ENCODE measurements around the gene RPL22L1.
"Not testable (repeated sequence)": the region's sequence is repeated elsewhere in the genome, so short reads cannot be mapped to it uniquely, and the experiment has no call there.

RPL22L1 gene

DNA sequence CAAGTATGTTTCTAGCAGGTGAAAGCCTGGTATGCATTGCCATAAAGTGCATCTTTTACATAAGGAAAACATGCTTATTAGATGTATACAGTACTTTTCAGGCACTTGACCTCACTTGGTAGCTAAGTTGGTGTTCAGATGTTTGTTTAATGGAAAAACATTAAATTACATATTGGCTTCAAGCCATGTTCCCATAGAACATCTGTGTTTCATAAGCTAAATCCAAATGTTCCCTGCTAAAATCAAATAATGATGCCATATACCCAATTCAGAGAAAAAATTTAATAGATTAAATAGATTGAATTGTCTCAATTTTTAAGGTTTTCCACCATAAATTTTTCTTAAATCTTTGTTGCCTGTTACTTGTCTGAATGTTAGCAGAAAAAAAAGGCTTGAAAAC is 19.1 kb upstream of the RPL22L1 start:
- Histone ChIP-seq H3K9me3 (ENCODE audit: control insufficient read depth, insufficient read depth, low read depth, low read length) (no peaks in the 10 kb centered on the region), H3K27ac (ENCODE audit: extremely low read depth, low read depth, low read length) (no peak overlapping the region), H3K4me1 (ENCODE audit: control insufficient read depth, insufficient read depth, low read length) (no peaks in the 10 kb centered on the region), H3K4me3 (ENCODE audit: low read depth, low read length) (no peak overlapping the region), H3K36me3 (ENCODE audit: control insufficient read depth in 2 of 2, insufficient read depth in 1 of 2, low read length in 2 of 2) (peaks cover 0 to 5% of the 10 kb centered on the region in 2 experiments; a peak in 1 of 3 replicates)
- ChIA-PET CTCF (no interaction called here), POLR2A (no interaction called here)
- TF ChIP-seq, protein P1, sequence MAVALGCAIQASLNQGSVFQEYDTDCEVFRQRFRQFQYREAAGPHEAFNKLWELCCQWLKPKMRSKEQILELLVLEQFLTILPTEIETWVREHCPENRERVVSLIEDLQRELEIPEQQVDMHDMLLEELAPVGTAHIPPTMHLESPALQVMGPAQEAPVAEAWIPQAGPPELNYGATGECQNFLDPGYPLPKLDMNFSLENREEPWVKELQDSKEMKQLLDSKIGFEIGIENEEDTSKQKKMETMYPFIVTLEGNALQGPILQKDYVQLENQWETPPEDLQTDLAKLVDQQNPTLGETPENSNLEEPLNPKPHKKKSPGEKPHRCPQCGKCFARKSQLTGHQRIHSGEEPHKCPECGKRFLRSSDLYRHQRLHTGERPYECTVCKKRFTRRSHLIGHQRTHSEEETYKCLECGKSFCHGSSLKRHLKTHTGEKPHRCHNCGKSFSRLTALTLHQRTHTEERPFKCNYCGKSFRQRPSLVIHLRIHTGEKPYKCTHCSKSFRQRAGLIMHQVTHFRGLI (tag by site-specific recombination; IDR thresholded peaks at IDR 0.05): no peak
- no peak for TF ChIP-seq MYNN (tag by site-specific recombination; IDR thresholded peaks at IDR 0.05; ENCODE audit: borderline replicate concordance)
- no peak for TF ChIP-seq ZNF510 (tag by site-specific recombination; IDR thresholded peaks at IDR 0.05; ENCODE audit: insufficient replicate concordance)
- no peak for TF ChIP-seq ZNF394 (tag by site-specific recombination; IDR thresholded peaks at IDR 0.05; ENCODE audit: borderline replicate concordance)
- TF ChIP-seq ZNF704 (tag by site-specific recombination; IDR thresholded peaks at IDR 0.05): no peak
- TF ChIP-seq, protein P2, sequence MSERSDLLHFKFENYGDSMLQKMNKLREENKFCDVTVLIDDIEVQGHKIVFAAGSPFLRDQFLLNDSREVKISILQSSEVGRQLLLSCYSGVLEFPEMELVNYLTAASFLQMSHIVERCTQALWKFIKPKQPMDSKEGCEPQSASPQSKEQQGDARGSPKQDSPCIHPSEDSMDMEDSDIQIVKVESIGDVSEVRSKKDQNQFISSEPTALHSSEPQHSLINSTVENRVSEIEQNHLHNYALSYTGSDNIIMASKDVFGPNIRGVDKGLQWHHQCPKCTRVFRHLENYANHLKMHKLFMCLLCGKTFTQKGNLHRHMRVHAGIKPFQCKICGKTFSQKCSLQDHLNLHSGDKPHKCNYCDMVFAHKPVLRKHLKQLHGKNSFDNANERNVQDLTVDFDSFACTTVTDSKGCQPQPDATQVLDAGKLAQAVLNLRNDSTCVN (tag by site-specific recombination; optimal IDR thresholded peaks at IDR 0.05): no peak
- TF ChIP-seq ZNF558 (tag by site-specific recombination; IDR thresholded peaks at IDR 0.05): no peak
- no peak for TF ChIP-seq PRDM1 (tag by site-specific recombination; IDR thresholded peaks at IDR 0.05)

GRCh38 chr3:170884109-170884930 is 14.3 kb upstream of the RPL22L1 start:
- not testable (repeated sequence) for H3K4me3 ChIP-seq (ENCODE audit: low read depth, low read length); H3K27ac ChIP-seq (ENCODE audit: extremely low read depth, low read depth, low read length); H3K36me3 ChIP-seq (ENCODE audit: control insufficient read depth in 2 of 2, insufficient read depth in 1 of 2, low read length in 2 of 2); H3K4me1 ChIP-seq (ENCODE audit: control insufficient read depth, insufficient read depth, low read length); H3K9me3 ChIP-seq (ENCODE audit: control insufficient read depth, insufficient read depth, low read depth, low read length)
- CTCF ChIA-PET: interaction anchor here (0.6 kb wide), 1 partner anchor 1326 kb away, joined by 3 read pairs; no protein-coding TSS in a partner anchor
- POLR2A ChIA-PET: interaction anchor here (1.4 kb wide), 1 partner anchor 16 kb away, joined by 5 read pairs; no protein-coding TSS in a partner anchor

- peak; percentile 69 for TF ChIP-seq ZNF146 (tag by site-specific recombination; IDR thresholded peaks at IDR 0.05)
- H3K27ac ChIP-seq (ENCODE audit: extremely low read depth, low read depth, low read length); H3K36me3 ChIP-seq (ENCODE audit: control insufficient read depth in 2 of 2, insufficient read depth in 1 of 2, low read length in 2 of 2); CTCF ChIA-PET; POLR2A ChIA-PET; H3K4me3 ChIP-seq (ENCODE audit: low read depth, low read length); H3K9me3 ChIP-seq (ENCODE audit: control insufficient read depth, insufficient read depth, low read depth, low read length); H3K4me1 ChIP-seq (ENCODE audit: control insufficient read depth, insufficient read depth, low read length): not testable (repeated sequence)
Measured at GRCh38 chr3:170878688-170879087, 8.7 kb upstream of the RPL22L1 start.

- H3K27ac ChIP-seq (ENCODE audit: extremely low read depth, low read depth, low read length); POLR2A ChIA-PET; H3K9me3 ChIP-seq (ENCODE audit: control insufficient read depth, insufficient read depth, low read depth, low read length); H3K4me3 ChIP-seq (ENCODE audit: low read depth, low read length); H3K36me3 ChIP-seq (ENCODE audit: control insufficient read depth in 2 of 2, insufficient read depth in 1 of 2, low read length in 2 of 2); CTCF ChIA-PET; H3K4me1 ChIP-seq (ENCODE audit: control insufficient read depth, insufficient read depth, low read length): not testable (repeated sequence)
Measured at GRCh38 chr3:170877311-170877710, 7.3 kb upstream of the RPL22L1 start.

DNA sequence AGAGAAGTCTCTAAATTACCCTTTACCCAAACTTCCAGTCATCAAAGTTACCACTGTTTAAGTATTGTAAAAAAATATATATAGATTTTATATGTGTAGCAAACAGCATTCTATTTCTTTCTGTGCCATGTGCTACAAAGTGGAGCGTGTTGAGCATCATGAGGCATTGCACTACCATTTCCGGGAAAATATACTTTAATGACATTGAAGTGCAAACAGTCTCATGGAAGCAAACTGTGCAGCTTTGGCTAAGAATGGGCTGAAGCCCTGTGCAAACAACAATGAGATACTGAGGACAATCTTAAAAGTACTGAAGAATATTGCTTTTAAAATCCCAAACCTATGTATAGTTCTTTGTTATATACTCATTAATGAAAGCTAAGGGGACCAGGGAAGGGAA is 6.5 kb upstream of the RPL22L1 start:
- H3K4me1 ChIP-seq (ENCODE audit: control insufficient read depth, insufficient read depth, low read length): no peaks in the 10 kb centered on the region
- TF ChIP-seq ZBTB7A (tag by site-specific recombination; IDR thresholded peaks at IDR 0.05; ENCODE audit: low read depth) (no peak), ZNF302 (tag by site-specific recombination; IDR thresholded peaks at IDR 0.05; ENCODE audit: low read depth) (no peak), ZNF792 (tag by site-specific recombination; IDR thresholded peaks at IDR 0.05) (no peak), ZNF391 (tag by site-specific recombination; IDR thresholded peaks at IDR 0.05; ENCODE audit: borderline replicate concordance, low read depth) (no peak), ZNF76 (tag by site-specific recombination; IDR thresholded peaks at IDR 0.05; ENCODE audit: borderline replicate concordance, low read depth) (no peak), ZNF830 (tag by site-specific recombination; IDR thresholded peaks at IDR 0.05; ENCODE audit: low read depth) (no peak), SCRT2 (tag by site-specific recombination; IDR thresholded peaks at IDR 0.05) (no peak), ZNF837 (tag by site-specific recombination; IDR thresholded peaks at IDR 0.05) (no peak), ZSCAN30 (tag by site-specific recombination; IDR thresholded peaks at IDR 0.05) (no peak), KLF16 (tag by site-specific recombination; IDR thresholded peaks at IDR 0.05) (no peak)
- H3K9me3 ChIP-seq (ENCODE audit: control insufficient read depth, insufficient read depth, low read depth, low read length): no peaks in the 10 kb centered on the region
- no peak overlapping the region for H3K4me3 ChIP-seq (ENCODE audit: low read depth, low read length)
- H3K27ac ChIP-seq (ENCODE audit: extremely low read depth, low read depth, low read length): no peak overlapping the region
- H3K36me3 ChIP-seq (ENCODE audit: control insufficient read depth in 2 of 2, insufficient read depth in 1 of 2, low read length in 2 of 2): no peaks in the 10 kb centered on the region
- ChIA-PET CTCF (no interaction called here), POLR2A (no interaction called here)
